ENCODE data around the gene ASAP2.

DNA sequence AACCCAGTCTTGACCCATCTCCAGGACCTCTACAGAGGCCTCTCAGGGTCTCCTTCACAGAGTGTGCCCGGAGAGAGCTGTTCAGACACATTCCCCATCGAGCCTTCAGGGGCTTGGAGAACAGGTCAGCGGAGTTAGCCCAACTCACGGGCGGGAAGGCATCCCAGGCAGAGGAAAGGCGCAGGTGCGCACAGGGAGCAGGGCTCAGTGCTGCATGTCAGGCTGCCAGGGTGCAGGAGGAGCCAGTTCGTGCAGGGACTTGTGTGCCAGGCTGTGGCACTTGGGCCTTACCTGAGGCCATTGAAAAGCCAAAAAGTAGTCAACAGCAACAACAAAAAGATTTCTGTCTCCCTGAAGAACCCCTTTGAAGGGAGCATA is 112.7 kb downstream of the ASAP2 start:
- TF ChIP-seq POLR2A (IDR thresholded peaks at IDR 0.05; ENCODE audit: low read depth, low read length) = no peak
- no peak for TF ChIP-seq POLR2AphosphoS5 (IDR thresholded peaks at IDR 0.05; ENCODE audit: low read depth, low read length)
